Measurements from ENCODE around the gene FCRL1.

GRCh38 chr1:157758018-157758417 is 61.9 kb downstream of the FCRL1 start:
- TF ChIP-seq EZH2phosphoT487 (IDR thresholded peaks at IDR 0.05; ENCODE audit: borderline replicate concordance, low read depth, low read length) = no peak
- no peak for TF ChIP-seq CTCF (conservative IDR thresholded peaks at IDR 0.05; ENCODE audit: low read length)

Measured in OCI-LY7 (cell line).